K562 (cell line): Measurements from ENCODE around the gene KIF25. TPM values are rescaled to one million over a fixed set of nuclear protein-coding genes. Genes with fewer than 3 reads are reported as not detected.

Source experiments
- FOXK1 ChIP-seq: sonication (generic); formaldehyde crosslinking; IDR thresholded peaks from 2 replicates; pipeline ENCODE4 v1.8.0; 2022; ENCODE audit warnings: missing genetic modification reagents, mild to moderate bottlenecking, borderline replicate concordance
- KLF1 ChIP-seq: fragments of 450-650 bp; IDR thresholded peaks from 2 replicates; pipeline ENCODE4 v1.6.1; 2016; ENCODE audit warnings: missing genetic modification characterization, missing compliant biosample characterization
- KLF10 ChIP-seq: fragments of 250-450 bp; sonication (Bioruptor Pico); IDR thresholded peaks from 2 replicates; pipeline ENCODE4 v1.6.1; 2021; ENCODE audit warnings: matching md5 sums
- LCOR ChIP-seq: sonication (generic); formaldehyde crosslinking; IDR thresholded peaks from 2 replicates; pipeline ENCODE4 v1.8.0; 2022; ENCODE audit warnings: mild to moderate bottlenecking, missing genetic modification reagents
- NCOA1 ChIP-seq: fragments of 450-650 bp; IDR thresholded peaks from 2 replicates; pipeline ENCODE4 v1.6.1; 2016; ENCODE audit warnings: low read depth
- PBX2 ChIP-seq, 2 experiments: IDR thresholded peaks in 1 of 2; conservative IDR thresholded peaks in 1 of 2; 2 replicates each; pipeline ENCODE4 v1.6.1; 2016; ENCODE audit warnings: low read depth in 2 of 2, mild to moderate bottlenecking in 1 of 2, missing compliant biosample characterization in 1 of 2, missing genetic modification characterization in 1 of 2, moderate library complexity in 1 of 2
- POLR2A ChIP-seq: fragments of 450-650 bp; conservative IDR thresholded peaks from 2 replicates; pipeline ENCODE4 v1.6.1; 2016
- RREB1 ChIP-seq: fragments of 250-450 bp; sonication (Bioruptor Pico); IDR thresholded peaks from 2 replicates; pipeline ENCODE4 v1.4.0; 2020
- SETDB1 ChIP-seq: IDR thresholded peaks from one replicate; pipeline ENCODE4 v1.6.1; 2012; ENCODE audit warnings: low read length, control low read depth, inconsistent platforms
- VEZF1 ChIP-seq: fragments of 200-800 bp; sonication (Bioruptor generic); IDR thresholded peaks from 2 replicates; pipeline ENCODE4 v1.6.1; 2017; ENCODE audit warnings: missing genetic modification characterization, missing compliant biosample characterization
- ZKSCAN1 ChIP-seq: fragments of 150-350 bp; IDR thresholded peaks from 2 replicates; pipeline ENCODE4 v1.6.1; 2016; ENCODE audit warnings: low read depth, low read length
- ZSCAN32 ChIP-seq: fragments of 450-650 bp; formaldehyde crosslinking; IDR thresholded peaks from 2 replicates; pipeline ENCODE4 v1.4.0; 2020; ENCODE audit warnings: mild to moderate bottlenecking, moderate library complexity
- polyA plus RNA-seq, 8 experiments: library from polyadenylated mRNA; depleted of rRNA in 4 of 8; stranded (reverse) in 5 of 8; unstranded in 3 of 8; fragments of >200 nt; fragmentation: Nextera tagmentation in 2 of 8; fragmentation: Illumina TruSeq in 1 of 8; extraction: Ambion mirVana in 2 of 8; extraction: Trizol in 1 of 8; gene quantifications; 2 replicates each; pipeline versions ENCODE4 v1.2.1 to v1.2.3, GENCODE V29; 2011 to 2014; ENCODE audit warnings: inconsistent platforms in 1 of 8, missing spikeins in 1 of 8
- total RNA-seq, 7 experiments: library from RNA; depleted of rRNA in 6 of 7; stranded (reverse); fragments of >200 nt in 6 of 7; fragmentation: Illumina TruSeq in 2 of 7; extraction: Trizol in 2 of 7; gene quantifications; 2 replicates each; pipeline versions ENCODE4 v1.2.1 to v1.2.3, GENCODE V29; 2011 to 2021; ENCODE audit warnings: low replicate concordance in 1 of 7

Gene KIF25
- total and polyA plus RNA-seq, 9 of the 15 experiments (the other 6 are each of a cell fraction or from before 2014, with no cell fraction given) = 0.04 to 0.49 (median 0.23) TPM; not detected in 5

GRCh38 chr6:168037856-168038255 is 40.4 kb downstream of the KIF25 start (continued):
- TF ChIP-seq RREB1 (CRISPR knock-in tag) (no peak), LCOR (CRISPR knock-in tag) (no peak), NCOA1 (no peak), VEZF1 (CRISPR knock-in tag) (no peak), POLR2A (no peak), KLF1 (tag) (no peak), SETDB1 (no peak), FOXK1 (CRISPR knock-in tag) (no peak), ZKSCAN1 (no peak), PBX2 (CRISPR knock-in tag; IDR thresholded peaks at IDR 0.05; ENCODE audit: low read depth) (no peak), PBX2 (tag; conservative IDR thresholded peaks at IDR 0.05; ENCODE audit: low read depth) (no peak), ZSCAN32 (CRISPR knock-in tag) (no peak), KLF10 (no peak)
